GM12878 (cell line): ENCODE results near the gene FBXO8.

Experiments used
- CTCF ChIP-seq, 3 experiments: IDR thresholded peaks in 2 of 3; conservative IDR thresholded peaks in 1 of 3; 2 replicates each; pipeline ENCODE4 v1.5.1; 2011; ENCODE audit warnings: low read depth in 3 of 3, low read length in 3 of 3, mild to moderate bottlenecking in 3 of 3, control low read depth in 2 of 3, moderate library complexity in 2 of 3, inconsistent platforms in 1 of 3, mixed read lengths in 1 of 3; ENCODE audit not compliant: control insufficient read depth in 2 of 3, insufficient read depth in 1 of 3; ENCODE audit errors: extremely low read depth in 1 of 3
- NFIC ChIP-seq: IDR thresholded peaks from 2 replicates; pipeline ENCODE4 v1.6.1; 2012; ENCODE audit warnings: low read depth, mild to moderate bottlenecking, inconsistent platforms, low read length, moderate library complexity
- PBX3 ChIP-seq: IDR thresholded peaks from 2 replicates; pipeline ENCODE4 v1.6.1; 2011; ENCODE audit warnings: mild to moderate bottlenecking, low read depth, low read length, moderate library complexity; ENCODE audit not compliant: insufficient replicate concordance
- PML ChIP-seq: IDR thresholded peaks from 2 replicates; pipeline ENCODE4 v1.6.1; 2012; ENCODE audit warnings: low read length, inconsistent platforms
- STAT3 ChIP-seq: IDR thresholded peaks from 2 replicates; pipeline ENCODE4 v1.6.1; 2011; ENCODE audit warnings: low read depth, low read length, improper control_type of control experiment
- YY1 ChIP-seq: IDR thresholded peaks from 2 replicates; pipeline ENCODE4 v1.6.1; 2011; ENCODE audit warnings: low read depth, mild to moderate bottlenecking, low read length
- ZBTB33 ChIP-seq: fragments of 450-650 bp; IDR thresholded peaks from 2 replicates; pipeline ENCODE4 v1.6.1; 2017; ENCODE audit warnings: mild to moderate bottlenecking
- ZNF24 ChIP-seq: fragments of 450-650 bp; IDR thresholded peaks from 2 replicates; pipeline ENCODE4 v1.6.1; 2017; ENCODE audit warnings: antibody characterized with exemption, mild to moderate bottlenecking

DNA sequence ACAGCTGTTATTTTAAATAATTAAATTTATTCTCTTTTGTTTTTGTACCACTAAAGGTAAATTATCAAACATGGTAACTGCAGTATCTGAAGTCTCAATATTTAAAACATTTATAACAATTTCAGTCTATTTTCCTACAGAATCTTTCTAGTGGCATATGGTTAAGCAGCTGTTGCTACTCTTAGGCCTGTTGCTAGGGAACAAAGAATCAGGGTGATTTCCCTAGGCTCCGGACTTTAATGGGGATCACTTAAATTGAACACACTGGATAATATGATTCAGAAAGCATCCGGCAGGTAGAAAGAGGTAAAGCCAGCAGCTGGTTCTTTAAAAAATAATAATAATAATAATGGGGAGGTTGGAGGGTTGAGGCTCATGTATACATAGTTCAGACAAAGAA lies 17.6 kb downstream of the FBXO8 start:
- no peak for TF ChIP-seq CTCF (IDR thresholded peaks at IDR 0.05 in 2 of 3, conservative IDR thresholded peaks at IDR 0.05 in 1 of 3; ENCODE audit: control insufficient read depth in 2 of 3, extremely low read depth in 1 of 3, insufficient read depth in 1 of 3, low read depth in 3 of 3, low read length in 3 of 3)
- TF ChIP-seq PBX3, result no peak
- no peak for TF ChIP-seq PML
- no peak for TF ChIP-seq ZNF24
- TF ChIP-seq ZBTB33, result no peak
- no peak for TF ChIP-seq STAT3
- TF ChIP-seq YY1, result no peak
- no peak for TF ChIP-seq NFIC
